ENCODE measurements around the gene RARB. TPM values are rescaled to one million over a fixed set of nuclear protein-coding genes. Genes with fewer than 3 reads are reported as not detected.

RARB gene
- total and polyA plus RNA-seq, 9 of the 15 experiments (the other 6 are each of a cell fraction or from before 2014, with no cell fraction given), result 0.15 to 1.3 (median 0.27) TPM

DNA sequence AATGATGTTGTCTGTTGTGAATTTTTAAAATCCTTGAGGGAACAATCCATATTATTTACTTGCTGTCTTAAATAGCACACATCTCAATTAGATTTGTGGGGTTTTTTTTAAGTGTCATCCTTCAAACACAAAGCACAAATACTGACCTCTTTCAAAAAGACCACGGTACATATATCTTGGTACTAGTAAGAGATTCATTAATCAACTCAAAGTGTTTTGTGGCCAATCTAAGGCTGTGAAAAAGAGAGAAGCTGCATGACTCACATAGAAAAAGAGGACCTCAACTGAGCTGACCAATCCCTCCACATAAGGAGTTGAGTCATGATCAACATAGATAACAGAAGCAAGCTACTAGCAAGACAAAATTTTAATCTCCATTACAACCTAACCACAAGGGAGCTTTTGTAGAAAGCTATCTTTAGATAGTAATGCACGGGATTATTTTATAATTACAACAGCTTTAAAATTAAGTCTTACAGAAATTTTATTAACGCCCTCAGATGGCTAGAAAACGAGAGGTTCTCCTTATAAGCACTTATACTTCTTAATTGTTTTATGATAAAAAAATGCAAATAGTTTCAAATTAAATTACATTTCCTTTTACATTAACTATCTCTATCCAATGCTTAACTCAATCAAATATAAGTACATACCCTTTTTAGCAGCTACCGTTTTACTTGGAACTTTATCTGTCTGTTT, 176.2 kb downstream of the RARB start (continued):
- TF ChIP-seq PHF21A (IDR thresholded peaks at IDR 0.05; ENCODE audit: borderline replicate concordance, low read depth) (no peak), MED1 (CRISPR knock-in tag; IDR thresholded peaks at IDR 0.05; ENCODE audit: borderline replicate concordance) (no peak), POLR2H (tag; IDR thresholded peaks at IDR 0.05; ENCODE audit: low read depth) (peak; percentile 56; the same call in 1 of the 2 replicates), TAF15 (IDR thresholded peaks at IDR 0.05; ENCODE audit: low read depth, low read length) (no peak), TAF9B (IDR thresholded peaks at IDR 0.05; ENCODE audit: partially characterized antibody) (no peak), TEAD4 (IDR thresholded peaks at IDR 0.05; ENCODE audit: low read length) (peak; percentile 56; the same call in 1 of the 2 replicates), TEAD4 (CRISPR knock-in tag; IDR thresholded peaks at IDR 0.05; ENCODE audit: borderline replicate concordance) (no peak), HDAC8 (tag; IDR thresholded peaks at IDR 0.05) (no peak), CCNT2 (IDR thresholded peaks at IDR 0.05; ENCODE audit: borderline replicate concordance, extremely low read depth, insufficient read length, low read depth, low read length) (peak; percentile 38), SREBF2 (CRISPR knock-in tag; IDR thresholded peaks at IDR 0.05) (no peak), EP400 (IDR thresholded peaks at IDR 0.05) (no peak; the same call in 1 of the 2 replicates), SMARCC2 (IDR thresholded peaks at IDR 0.05; ENCODE audit: low read depth) (peak; percentile 92), MAFG (tag; conservative IDR thresholded peaks at IDR 0.05) (peak; percentile 61), PPARD (CRISPR knock-in tag; IDR thresholded peaks at IDR 0.05) (no peak), MTA3 (IDR thresholded peaks at IDR 0.05; ENCODE audit: borderline replicate concordance) (no peak), MBD2 (IDR thresholded peaks at IDR 0.05; ENCODE audit: borderline replicate concordance, low read depth) (0 out of 2 replicates have a peak, but pooled peaks have one; percentile 16), ZNF121 (CRISPR knock-in tag; conservative IDR thresholded peaks at IDR 0.05) (no peak), ZNF316 (IDR thresholded peaks at IDR 0.05) (peak; percentile 76), SIN3B (IDR thresholded peaks at IDR 0.05; ENCODE audit: low read depth) (no peak)
- TF ChIP-seq, protein P1, sequence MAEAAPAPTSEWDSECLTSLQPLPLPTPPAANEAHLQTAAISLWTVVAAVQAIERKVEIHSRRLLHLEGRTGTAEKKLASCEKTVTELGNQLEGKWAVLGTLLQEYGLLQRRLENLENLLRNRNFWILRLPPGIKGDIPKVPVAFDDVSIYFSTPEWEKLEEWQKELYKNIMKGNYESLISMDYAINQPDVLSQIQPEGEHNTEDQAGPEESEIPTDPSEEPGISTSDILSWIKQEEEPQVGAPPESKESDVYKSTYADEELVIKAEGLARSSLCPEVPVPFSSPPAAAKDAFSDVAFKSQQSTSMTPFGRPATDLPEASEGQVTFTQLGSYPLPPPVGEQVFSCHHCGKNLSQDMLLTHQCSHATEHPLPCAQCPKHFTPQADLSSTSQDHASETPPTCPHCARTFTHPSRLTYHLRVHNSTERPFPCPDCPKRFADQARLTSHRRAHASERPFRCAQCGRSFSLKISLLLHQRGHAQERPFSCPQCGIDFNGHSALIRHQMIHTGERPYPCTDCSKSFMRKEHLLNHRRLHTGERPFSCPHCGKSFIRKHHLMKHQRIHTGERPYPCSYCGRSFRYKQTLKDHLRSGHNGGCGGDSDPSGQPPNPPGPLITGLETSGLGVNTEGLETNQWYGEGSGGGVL (CRISPR knock-in tag; IDR thresholded peaks at IDR 0.05), result no peak
- TF ChIP-seq, protein P2, sequence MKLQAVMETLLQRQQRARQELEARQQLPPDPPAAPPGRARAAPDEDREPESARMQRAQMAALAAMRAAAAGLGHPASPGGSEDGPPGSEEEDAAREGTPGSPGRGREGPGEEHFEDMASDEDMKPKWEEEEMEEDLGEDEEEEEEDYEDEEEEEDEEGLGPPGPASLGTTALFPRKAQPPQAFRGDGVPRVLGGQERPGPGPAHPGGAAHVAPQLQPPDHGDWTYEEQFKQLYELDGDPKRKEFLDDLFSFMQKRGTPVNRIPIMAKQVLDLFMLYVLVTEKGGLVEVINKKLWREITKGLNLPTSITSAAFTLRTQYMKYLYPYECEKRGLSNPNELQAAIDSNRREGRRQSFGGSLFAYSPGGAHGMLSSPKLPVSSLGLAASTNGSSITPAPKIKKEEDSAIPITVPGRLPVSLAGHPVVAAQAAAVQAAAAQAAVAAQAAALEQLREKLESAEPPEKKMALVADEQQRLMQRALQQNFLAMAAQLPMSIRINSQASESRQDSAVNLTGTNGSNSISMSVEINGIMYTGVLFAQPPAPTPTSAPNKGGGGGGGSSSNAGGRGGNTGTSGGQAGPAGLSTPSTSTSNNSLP (IDR thresholded peaks at IDR 0.05; ENCODE audit: borderline replicate concordance, low read depth, low read length), result peak; percentile 96
- TF ChIP-seq, protein P3, sequence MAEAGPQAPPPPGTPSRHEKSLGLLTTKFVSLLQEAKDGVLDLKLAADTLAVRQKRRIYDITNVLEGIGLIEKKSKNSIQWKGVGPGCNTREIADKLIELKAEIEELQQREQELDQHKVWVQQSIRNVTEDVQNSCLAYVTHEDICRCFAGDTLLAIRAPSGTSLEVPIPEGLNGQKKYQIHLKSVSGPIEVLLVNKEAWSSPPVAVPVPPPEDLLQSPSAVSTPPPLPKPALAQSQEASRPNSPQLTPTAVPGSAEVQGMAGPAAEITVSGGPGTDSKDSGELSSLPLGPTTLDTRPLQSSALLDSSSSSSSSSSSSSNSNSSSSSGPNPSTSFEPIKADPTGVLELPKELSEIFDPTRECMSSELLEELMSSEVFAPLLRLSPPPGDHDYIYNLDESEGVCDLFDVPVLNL (CRISPR knock-in tag; IDR thresholded peaks at IDR 0.05; ENCODE audit: low read depth), result no peak
- TF ChIP-seq, protein P4, sequence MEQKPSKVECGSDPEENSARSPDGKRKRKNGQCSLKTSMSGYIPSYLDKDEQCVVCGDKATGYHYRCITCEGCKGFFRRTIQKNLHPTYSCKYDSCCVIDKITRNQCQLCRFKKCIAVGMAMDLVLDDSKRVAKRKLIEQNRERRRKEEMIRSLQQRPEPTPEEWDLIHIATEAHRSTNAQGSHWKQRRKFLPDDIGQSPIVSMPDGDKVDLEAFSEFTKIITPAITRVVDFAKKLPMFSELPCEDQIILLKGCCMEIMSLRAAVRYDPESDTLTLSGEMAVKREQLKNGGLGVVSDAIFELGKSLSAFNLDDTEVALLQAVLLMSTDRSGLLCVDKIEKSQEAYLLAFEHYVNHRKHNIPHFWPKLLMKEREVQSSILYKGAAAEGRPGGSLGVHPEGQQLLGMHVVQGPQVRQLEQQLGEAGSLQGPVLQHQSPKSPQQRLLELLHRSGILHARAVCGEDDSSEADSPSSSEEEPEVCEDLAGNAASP (IDR thresholded peaks at IDR 0.05), result no peak

Measured in K562 (cell line).